HG03064 (cell line): ENCODE measurements around the gene GMEB1.
A peak's percentile ranks its signal among the peaks of the same experiment; 100 is the strongest.
"Not testable (repeated sequence)": the region's sequence is repeated elsewhere in the genome, so short reads cannot be mapped to it uniquely, and the experiment has no call there.

Experiments used
- ATAC-seq: cut with Tn5 transposase; IDR thresholded peaks from one replicate; pipeline ENCODE4 v1.9.1; 2021; ENCODE audit warnings: low read depth; ENCODE audit not compliant: unreplicated experiment

Gene GMEB1

GRCh38 chr1:28668191-28668955 is at the start of gene GMEB1:
Gene GMEB1, plus strand, starts transcription at chr1:28668784. Its CDS starts 14,829 bp downstream, at chr1:28683613.
- ATAC-seq, result peak; percentile 65

DNA sequence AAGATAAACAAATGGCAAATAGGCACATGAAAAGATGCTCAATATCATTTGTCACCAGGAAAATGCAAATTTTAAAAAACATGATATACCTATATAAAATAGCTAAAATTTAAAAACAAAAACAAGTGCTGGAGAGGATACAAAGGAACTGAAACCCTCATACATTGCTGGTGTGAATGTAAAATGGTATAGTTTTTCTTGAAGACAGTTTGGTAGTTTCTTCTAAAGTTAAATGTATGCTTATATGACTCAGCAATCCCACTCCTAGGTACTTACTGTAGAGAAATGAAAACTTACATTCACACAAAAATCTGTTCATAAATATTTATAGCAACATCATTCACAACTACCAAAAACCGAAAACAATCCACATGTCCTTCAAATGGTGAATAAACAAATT is 36.9 kb upstream of the GMEB1 start:
- no peak for ATAC-seq

DNA sequence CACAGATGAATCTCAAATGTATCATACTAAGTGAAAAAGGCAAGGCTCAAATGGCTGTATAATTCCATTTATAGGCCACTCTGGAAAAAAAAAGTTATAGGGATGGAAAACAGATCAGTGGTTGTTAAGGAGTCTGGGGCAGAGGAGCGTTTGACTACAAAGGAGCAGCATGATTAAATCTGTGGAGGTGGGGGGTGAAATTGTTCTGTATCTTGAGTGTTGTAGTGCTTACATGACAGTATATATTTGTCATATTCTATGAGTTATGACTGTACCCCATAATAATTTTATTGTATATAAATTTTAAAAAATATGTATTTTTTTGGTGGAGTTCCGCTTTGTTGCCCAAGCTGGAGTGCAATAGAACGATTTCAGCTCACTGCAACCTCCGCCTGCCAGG is 36.0 kb upstream of the GMEB1 start:
- no peak for ATAC-seq

- ATAC-seq, result no peak
Measured at GRCh38 chr1:28640766-28641165, 27.8 kb upstream of the GMEB1 start.

DNA sequence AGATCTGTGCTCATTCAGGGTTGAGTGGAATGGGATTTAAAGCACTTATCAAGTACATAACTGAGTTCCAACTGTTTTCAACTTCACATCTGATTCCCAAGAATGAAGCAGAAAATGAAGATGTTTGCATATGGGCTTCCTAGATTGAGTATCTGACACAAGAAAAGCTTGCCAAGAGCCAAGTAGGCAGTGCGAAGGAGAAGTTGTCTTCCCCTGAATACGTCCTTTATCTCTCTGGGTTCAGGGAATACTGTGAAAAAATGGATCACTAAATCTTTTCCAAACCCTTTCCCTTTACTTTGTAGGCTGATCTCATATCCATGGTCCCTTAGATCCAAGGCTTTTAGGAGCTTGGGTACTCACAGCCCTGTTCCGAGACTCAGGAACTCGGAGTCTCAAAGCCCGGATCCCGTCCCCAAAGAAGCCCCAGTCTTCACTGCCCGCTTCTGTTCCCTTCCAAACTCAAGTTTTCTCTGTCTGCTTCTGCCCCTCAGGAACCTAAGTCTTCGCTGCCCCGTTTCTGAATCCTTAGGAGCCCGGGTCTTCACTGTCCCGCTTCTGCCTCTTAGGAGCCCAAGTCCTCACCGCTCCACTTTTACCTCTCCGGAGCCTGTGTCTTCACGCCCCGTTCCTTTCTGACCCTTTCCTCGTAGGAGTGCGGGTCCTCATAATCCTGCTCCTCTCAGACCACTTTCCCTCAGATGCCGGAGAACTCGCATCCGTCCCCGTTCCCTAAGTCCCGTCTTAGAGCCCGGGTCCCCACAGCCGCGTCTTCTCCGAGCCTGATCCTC is 26.3 kb upstream of the GMEB1 start:
- peak; percentile 7 for ATAC-seq

DNA sequence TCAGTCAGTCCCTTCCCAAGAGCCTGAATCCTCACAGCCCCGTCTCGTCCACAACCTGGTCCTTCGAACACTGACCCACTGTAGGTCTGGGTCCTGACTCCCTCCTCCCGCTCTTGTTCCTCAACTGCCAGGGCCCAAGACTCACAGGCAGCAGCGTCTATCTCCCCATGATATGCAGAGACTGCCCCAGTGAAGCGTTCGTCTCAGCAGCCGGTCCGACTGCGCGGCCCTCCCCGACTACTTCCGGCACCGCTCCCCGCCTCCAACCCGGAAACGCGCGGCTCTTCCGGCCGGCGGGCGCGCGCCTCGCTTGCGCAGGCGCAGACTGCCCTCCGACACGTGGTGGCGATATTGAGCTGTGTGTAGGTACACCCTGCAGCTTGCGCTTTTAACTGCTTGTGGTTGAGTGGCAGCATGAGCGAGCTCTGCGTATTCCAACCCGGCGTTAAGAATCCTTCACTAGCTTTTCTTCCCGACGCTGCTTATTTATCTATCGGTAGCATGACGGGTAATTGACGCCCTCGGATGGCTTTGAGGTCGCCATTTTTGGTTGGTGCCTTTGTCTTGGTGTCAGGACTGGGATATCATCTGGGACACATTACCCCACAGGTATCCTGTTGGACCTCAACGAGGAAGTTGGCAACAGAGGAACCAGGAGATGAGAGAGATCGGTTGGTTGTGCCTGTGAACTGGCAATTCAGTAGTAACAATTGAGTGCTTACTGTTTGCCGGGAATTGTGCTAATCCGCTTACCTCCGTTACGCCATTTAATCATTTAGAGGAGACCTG is 25.5 kb upstream of the GMEB1 start, which contains the start of gene TAF12:
Gene TAF12 (minus strand): TSS at position 221 of the 789 bp plus-strand sequence. CDS start 20,986 bp downstream, outside the sequence.
- ATAC-seq, result peak; percentile 75

DNA sequence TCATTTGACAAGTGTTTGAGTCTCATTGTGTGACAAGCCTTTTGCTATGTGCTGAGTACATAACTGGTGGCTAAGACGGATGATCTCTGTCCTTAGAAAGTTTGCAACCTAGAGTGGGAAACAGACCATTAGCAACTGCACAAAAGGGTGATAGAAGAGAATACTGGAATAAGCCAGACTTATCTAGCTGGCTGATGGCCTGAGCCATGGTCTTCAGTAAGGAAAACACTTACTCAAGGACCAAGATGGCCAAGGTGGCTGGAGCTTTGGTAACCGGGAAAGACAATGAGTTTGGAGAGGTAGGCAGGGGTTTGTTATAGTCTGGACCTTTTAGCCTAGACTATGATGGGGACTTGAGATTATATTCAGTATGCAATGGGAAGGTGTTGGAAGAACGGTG is 24.1 kb upstream of the GMEB1 start:
- ATAC-seq, result no peak

- not testable (repeated sequence) for ATAC-seq
Measured at GRCh38 chr1:28645406-28645805, 23.2 kb upstream of the GMEB1 start.

GRCh38 chr1:28646040-28646439 is 22.5 kb upstream of the GMEB1 start:
- ATAC-seq, result no peak

- peak; percentile 55 for ATAC-seq
Measured at GRCh38 chr1:28648008-28648473, 20.5 kb upstream of the GMEB1 start.

DNA sequence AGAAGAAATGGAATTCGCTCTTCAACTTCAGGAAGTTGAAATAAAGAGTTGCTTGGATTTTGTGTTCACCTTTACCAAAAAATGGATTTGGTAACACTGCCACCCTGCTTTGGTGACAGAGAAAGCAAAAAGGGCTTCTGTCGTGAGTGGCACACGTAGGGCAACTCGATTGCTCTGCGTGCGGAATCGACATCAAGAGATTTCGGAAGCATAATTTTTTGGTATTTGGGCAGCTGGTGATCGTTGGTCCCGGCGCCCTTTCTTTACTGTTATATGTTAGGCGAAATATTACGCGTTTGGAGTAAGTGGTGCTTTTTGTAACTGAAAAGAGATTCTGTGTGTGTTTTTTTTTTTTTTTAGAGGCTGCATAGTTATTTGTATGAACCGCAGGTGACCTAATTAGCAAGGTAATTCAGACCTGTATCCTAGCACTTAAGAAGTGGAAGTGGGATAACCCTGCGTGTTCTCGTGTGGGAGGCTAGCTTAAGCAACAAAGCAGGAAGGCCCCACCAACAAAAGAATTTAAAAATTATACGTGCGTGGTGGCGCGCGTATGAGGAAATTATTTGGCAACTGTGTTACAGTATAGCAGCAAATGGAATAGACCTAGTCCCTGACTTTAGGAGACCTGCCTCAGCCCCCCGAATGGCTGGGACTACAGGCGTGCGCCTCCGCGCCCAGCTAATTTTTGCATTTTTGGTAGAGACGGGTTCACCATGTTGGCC is 19.9 kb upstream of the GMEB1 start, which contains the start of gene RNU11:
Gene RNU11 (plus strand): TSS at position 127 of the 725 bp plus-strand sequence.
- peak; percentile 60 for ATAC-seq

GRCh38 chr1:28653063-28653462 is 15.5 kb upstream of the GMEB1 start:
- ATAC-seq, result not testable (repeated sequence)

DNA sequence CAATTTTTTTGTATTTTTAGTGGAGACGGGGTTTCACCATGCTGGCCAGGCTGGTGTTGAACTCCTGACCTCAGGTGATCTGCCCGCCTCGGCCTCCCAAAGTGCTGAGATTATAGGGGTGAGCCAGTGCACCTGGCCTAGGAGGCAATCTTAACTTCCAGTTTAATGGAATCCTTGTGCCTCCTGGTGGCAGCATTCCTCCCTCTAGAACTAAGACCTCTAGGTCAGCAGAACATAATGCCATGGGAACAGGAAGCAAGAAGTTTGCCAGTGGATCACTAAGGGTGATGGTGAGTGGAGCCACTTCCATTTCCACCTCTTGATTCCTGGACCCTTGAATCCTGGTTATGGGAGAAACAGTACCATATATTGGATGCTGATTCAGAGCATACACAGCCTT is 14.7 kb upstream of the GMEB1 start:
- not testable (repeated sequence) for ATAC-seq

GRCh38 chr1:28655448-28656311 is 12.9 kb upstream of the GMEB1 start:
- ATAC-seq, result not testable (repeated sequence)

- ATAC-seq, result no peak
Measured at GRCh38 chr1:28656335-28656734, 12.2 kb upstream of the GMEB1 start.

DNA sequence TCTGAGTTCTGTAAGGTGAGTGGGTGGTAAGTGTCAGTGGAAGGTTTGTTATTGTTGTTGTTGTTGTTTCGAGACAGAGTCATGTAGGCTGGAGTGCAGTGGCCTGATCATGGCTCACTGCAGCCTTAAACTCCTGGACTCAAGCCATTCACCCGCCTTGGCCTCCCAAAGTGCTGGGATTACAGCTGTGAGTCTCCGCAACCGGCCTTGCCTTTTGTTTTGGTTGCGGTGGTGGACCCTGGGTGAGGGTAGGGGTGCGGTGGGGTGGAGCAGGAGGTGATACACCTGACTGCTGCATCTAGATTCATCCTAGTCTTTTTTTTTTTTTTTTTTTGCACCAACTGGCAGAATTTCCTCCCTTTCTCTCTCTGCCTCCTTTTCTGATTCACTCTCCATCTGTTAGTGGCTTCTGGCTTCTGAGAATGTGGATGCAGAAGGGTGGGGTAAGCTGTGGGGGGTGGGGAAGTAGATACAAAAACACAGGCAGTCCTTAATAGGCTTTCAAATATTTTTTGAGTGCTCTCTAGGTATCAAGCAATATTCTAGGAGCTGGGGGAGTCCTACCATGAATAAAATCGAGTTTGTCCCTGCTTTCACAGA is 4.6 kb upstream of the GMEB1 start:
- ATAC-seq, result no peak

GRCh38 chr1:28666806-28667205 is 1.8 kb upstream of the GMEB1 start:
- no peak for ATAC-seq

DNA sequence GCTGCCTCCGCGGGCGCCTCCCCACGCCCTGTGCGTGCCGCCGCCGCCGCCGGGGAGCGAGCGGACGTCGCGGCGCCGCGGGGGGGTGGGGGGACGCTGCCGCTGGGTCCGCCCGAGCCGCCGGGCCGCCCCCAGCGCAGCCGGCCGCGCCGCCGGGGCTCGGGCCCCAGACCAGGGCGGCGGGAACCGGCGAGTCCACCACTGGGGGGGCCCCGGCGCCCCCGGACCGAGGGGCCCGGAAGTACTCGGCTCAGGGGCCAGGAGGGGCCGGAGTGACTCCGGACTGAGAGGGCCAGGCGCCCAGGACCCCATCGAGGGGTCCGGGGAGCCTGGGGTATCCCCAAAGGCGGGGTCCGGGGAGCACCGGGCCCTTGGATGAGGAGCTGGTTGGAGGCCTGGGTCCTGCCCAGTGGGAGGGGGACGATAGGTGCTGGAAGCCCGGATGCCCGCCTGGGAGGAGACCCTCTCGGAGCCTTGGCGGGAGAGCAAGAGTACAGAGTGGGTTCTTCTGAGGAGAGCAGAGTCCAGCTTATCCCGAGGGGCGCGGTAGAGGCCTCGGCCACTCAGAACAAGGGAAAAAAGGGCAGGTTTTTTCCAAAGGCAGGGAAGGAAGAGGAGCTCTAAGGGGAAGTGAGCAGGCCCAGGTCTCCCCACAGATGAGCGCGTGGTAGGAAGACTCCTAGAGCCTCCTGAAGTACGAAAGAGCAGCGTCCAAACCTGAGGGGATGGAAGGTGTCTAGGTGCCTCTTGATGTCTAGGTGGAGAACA is 556 bp downstream of the GMEB1 start:
- peak; percentile 47 for ATAC-seq
